ENCODE results near the gene ALK. TPM values are rescaled to one million over a fixed set of nuclear protein-coding genes. Genes with fewer than 3 reads are reported as not detected.

ALK gene
- total RNA-seq, 1 donor from 2014 or later, result 2.0 TPM

GRCh38 chr2:29591600-29591999 lies 329.8 kb downstream of the ALK start:
- FAIRE-seq, result no peak
- no peak for DNase-seq (ENCODE audit: low spot score in 2 of 2)

GRCh38 chr2:29590211-29590610 lies 331.2 kb downstream of the ALK start:
- FAIRE-seq (no peak), DNase-seq (ENCODE audit: low spot score in 2 of 2) (no peak)

- FAIRE-seq (no peak), DNase-seq (ENCODE audit: low spot score in 2 of 2) (no peak)
These were observed 331.8 kb downstream of the ALK start for GRCh38 chr2:29589440-29590103.

GRCh38 chr2:29587402-29588190 lies 333.8 kb downstream of the ALK start:
- FAIRE-seq (no peak), DNase-seq (ENCODE audit: low spot score in 2 of 2) (no peak)

- FAIRE-seq, result no peak
- no peak for DNase-seq (ENCODE audit: low spot score in 2 of 2)
These were observed 334.5 kb downstream of the ALK start for GRCh38 chr2:29586919-29587318.

GRCh38 chr2:29583548-29584156 lies 337.7 kb downstream of the ALK start:
- FAIRE-seq, result no peak
- DNase-seq (ENCODE audit: low spot score in 2 of 2), result no peak

GRCh38 chr2:29583104-29583503 lies 338.3 kb downstream of the ALK start:
- FAIRE-seq (no peak), DNase-seq (ENCODE audit: low spot score in 2 of 2) (no peak)

- DNase-seq (ENCODE audit: low spot score in 2 of 2) (no peak), FAIRE-seq (no peak)
These were observed 339.3 kb downstream of the ALK start for GRCh38 chr2:29582062-29582461.

- FAIRE-seq (no peak), DNase-seq (ENCODE audit: low spot score in 2 of 2) (no peak)
These were observed 341.2 kb downstream of the ALK start for GRCh38 chr2:29580223-29580622.

GRCh38 chr2:29579495-29580169 lies 341.8 kb downstream of the ALK start:
- FAIRE-seq (no peak), DNase-seq (ENCODE audit: low spot score in 2 of 2) (no peak)

GRCh38 chr2:29578084-29578598 lies 343.2 kb downstream of the ALK start:
- FAIRE-seq (no peak), DNase-seq (ENCODE audit: low spot score in 2 of 2) (no peak)

GRCh38 chr2:29576231-29576630 lies 345.2 kb downstream of the ALK start:
- DNase-seq (ENCODE audit: low spot score in 2 of 2), result no peak
- FAIRE-seq, result no peak

GRCh38 chr2:29575370-29575890 lies 346.0 kb downstream of the ALK start:
- FAIRE-seq, result no peak

GRCh38 chr2:29573612-29574011 lies 347.8 kb downstream of the ALK start:
- FAIRE-seq (no peak), DNase-seq (ENCODE audit: low spot score in 2 of 2) (no peak)

More at GRCh38 chr2:29575370-29575890, 346.0 kb downstream of the ALK start:
- DNase-seq (ENCODE audit: low spot score in 2 of 2), result no peak

GRCh38 chr2:29573147-29573546 lies 348.2 kb downstream of the ALK start:
- FAIRE-seq (no peak), DNase-seq (ENCODE audit: low spot score in 2 of 2) (no peak)

GRCh38 chr2:29570539-29570938 lies 350.8 kb downstream of the ALK start:
- DNase-seq (ENCODE audit: low spot score in 2 of 2) (no peak), FAIRE-seq (no peak)

GRCh38 chr2:29567906-29568520 lies 353.4 kb downstream of the ALK start:
- DNase-seq (ENCODE audit: low spot score in 2 of 2), result no peak
- no peak for FAIRE-seq

GRCh38 chr2:29563697-29564096 lies 357.7 kb downstream of the ALK start:
- no peak for FAIRE-seq
- DNase-seq (ENCODE audit: low spot score in 2 of 2), result no peak

GRCh38 chr2:29562896-29563295 lies 358.5 kb downstream of the ALK start:
- FAIRE-seq (no peak), DNase-seq (ENCODE audit: low spot score in 2 of 2) (no peak)

- no peak for DNase-seq (ENCODE audit: low spot score in 2 of 2)
- no peak for FAIRE-seq
These were observed 359.1 kb downstream of the ALK start for GRCh38 chr2:29562319-29562718.
